H1 (cell line): ENCODE data around the gene ANO9. TPM values are rescaled to one million over a fixed set of nuclear protein-coding genes. Genes with fewer than 3 reads are reported as not detected.
"Not testable (repeated sequence)": the region's sequence is repeated elsewhere in the genome, so short reads cannot be mapped to it uniquely, and the experiment has no call there.

Experiments used
- CTCF ChIA-PET: fragments of 300-600 bp; sonication (Branson Sonifier 250); formaldehyde crosslinking; loops from one replicate; lab custom pipeline; 2021; ENCODE audit not compliant: partially characterized antibody; lab: Charles Lee
- POLR2A ChIA-PET: fragments of 300-600 bp; sonication (Branson Sonifier 250); formaldehyde crosslinking; loops from one replicate; lab custom pipeline; 2021; ENCODE audit warnings: inconsistent platforms; ENCODE audit not compliant: partially characterized antibody; lab: Charles Lee
- DNase-seq, 2 experiments: peaks; one replicate each; pipeline versions ENCODE4 v3.0.0 to v3.0.0-alpha.2; 2010 to 2022; ENCODE audit warnings: low spot score in 2 of 2, low read depth in 1 of 2, mixed read lengths in 1 of 2
- FAIRE-seq: peaks from 2 replicates; lab custom pipeline; 2011; peaks lifted over from hg19 to GRCh38; lab: Jason Lieb, UNC
- H2AFZ ChIP-seq: 2 replicates; pipeline ENCODE4 v1.8.1; 2012; ENCODE audit warnings: low read length, inconsistent platforms
- H2AK5ac ChIP-seq: 2 replicates; pipeline ENCODE4 v1.6.1; 2013; ENCODE audit warnings: low read depth, low read length
- H2BK120ac ChIP-seq: replicated peaks from 2 replicates; pipeline ENCODE3; 2013; ENCODE audit warnings: low read depth, low read length, inconsistent platforms
- H2BK12ac ChIP-seq: 2 replicates; pipeline ENCODE4 v1.6.1; 2013; ENCODE audit warnings: low read depth, low read length
- H2BK15ac ChIP-seq: 2 replicates; pipeline ENCODE4 v1.6.1; 2013; ENCODE audit warnings: low read length
- H2BK20ac ChIP-seq: 2 replicates; pipeline ENCODE4 v1.6.1; 2013; ENCODE audit warnings: low read length
- H2BK5ac ChIP-seq: 2 replicates; pipeline ENCODE4 v1.6.1; 2013; ENCODE audit warnings: low read depth, low read length
- H3K14ac ChIP-seq: 2 replicates; pipeline ENCODE4 v1.6.1; 2013; ENCODE audit warnings: inconsistent platforms; ENCODE audit not compliant: insufficient read length
- H3K18ac ChIP-seq: 2 replicates; pipeline ENCODE4 v1.6.1; 2013; ENCODE audit warnings: low read length; ENCODE audit errors: extremely low read depth
- H3K23ac ChIP-seq: 2 replicates; pipeline ENCODE4 v1.6.1; 2013; ENCODE audit warnings: inconsistent platforms; ENCODE audit not compliant: insufficient read length
- H3K23me2 ChIP-seq: 2 replicates; pipeline ENCODE4 v1.6.1; 2013; ENCODE audit warnings: low read depth, low read length
- H3K27ac ChIP-seq: 2 replicates; pipeline ENCODE4 v1.6.1; 2011; ENCODE audit warnings: low read depth, low read length, inconsistent platforms
- H3K27me3 ChIP-seq, 4 experiments: replicated peaks in 1 of 4; 1 replicate in 1 of 4; 2 replicates in 3 of 4; pipeline versions ENCODE4 v1.6.1 to v1.8.1; 2011 to 2013; ENCODE audit warnings: low read length in 3 of 4, mild to moderate bottlenecking in 3 of 4, inconsistent platforms in 2 of 4, mixed read lengths in 2 of 4, moderate library complexity in 1 of 4; ENCODE audit not compliant: control insufficient read depth in 3 of 4, insufficient read depth in 3 of 4; ENCODE audit errors: extremely low read depth in 1 of 4
- H3K36me3 ChIP-seq, 4 experiments: 2 replicates each; pipeline versions ENCODE4 v1.6.1 to v1.8.1; 2011 to 2013; ENCODE audit warnings: mild to moderate bottlenecking in 4 of 4, low read length in 3 of 4, moderate library complexity in 2 of 4, control low read depth in 1 of 4, inconsistent platforms in 1 of 4; ENCODE audit not compliant: insufficient read depth in 4 of 4, control insufficient read depth in 2 of 4
- H3K4ac ChIP-seq: replicated peaks from 2 replicates; pipeline ENCODE3; 2013; ENCODE audit warnings: low read length, low read depth, mixed read lengths, inconsistent platforms; ENCODE audit not compliant: insufficient read length
- H3K4me1 ChIP-seq, 4 experiments: replicated peaks in 1 of 4; 1 replicate in 1 of 4; 2 replicates in 3 of 4; pipeline versions ENCODE4 v1.6.1 to v1.8.1; 2011 to 2013; ENCODE audit warnings: low read length in 3 of 4, inconsistent platforms in 2 of 4, mixed read lengths in 1 of 4; ENCODE audit not compliant: insufficient read depth in 4 of 4, control insufficient read depth in 3 of 4
- H3K4me2 ChIP-seq, 2 experiments: 2 replicates each; pipeline versions ENCODE4 v1.6.1 to v1.8.1; 2011 to 2013; ENCODE audit warnings: low read depth in 2 of 2, low read length in 2 of 2, control low read depth in 1 of 2, inconsistent platforms in 1 of 2, mild to moderate bottlenecking in 1 of 2; ENCODE audit not compliant: insufficient read depth in 1 of 2
- H3K4me3 ChIP-seq, 4 experiments: fragments of 200-600, 300-600 bp in 1 of 4; sonication (generic), shearing (Covaris generic), sonication (Bioruptor Twin) in 1 of 4; 2 replicates each; pipeline versions ENCODE4 v1.5.1 to v1.8.1; 2011 to 2016; ENCODE audit warnings: low read length in 4 of 4, low read depth in 3 of 4, control low read depth in 2 of 4, inconsistent platforms in 2 of 4, mild to moderate bottlenecking in 2 of 4, mixed read lengths in 1 of 4, moderate library complexity in 1 of 4; ENCODE audit not compliant: insufficient read depth in 2 of 4; ENCODE audit errors: extremely low read depth in 1 of 4
- H3K56ac ChIP-seq: replicated peaks from 2 replicates; pipeline ENCODE3; 2013; ENCODE audit warnings: low read depth, mild to moderate bottlenecking, mixed read lengths, low read length, inconsistent platforms; ENCODE audit not compliant: insufficient read length
- H3K79me1 ChIP-seq: 2 replicates; pipeline ENCODE4 v1.6.1; 2013; ENCODE audit warnings: low read depth, low read length, control low read depth
- H3K79me2 ChIP-seq, 2 experiments: 2 replicates each; pipeline versions ENCODE4 v1.6.1 to v1.8.1; 2012 to 2013; ENCODE audit warnings: low read length in 2 of 2, mild to moderate bottlenecking in 2 of 2, inconsistent platforms in 1 of 2; ENCODE audit not compliant: insufficient read depth in 2 of 2, control insufficient read depth in 1 of 2
- H3K9ac ChIP-seq, 4 experiments: replicated peaks in 1 of 4; 1 replicate in 1 of 4; 2 replicates in 3 of 4; pipeline versions ENCODE4 v1.6.1 to v1.8.1; 2011 to 2013; ENCODE audit warnings: low read depth in 3 of 4, low read length in 3 of 4, control low read depth in 2 of 4, mild to moderate bottlenecking in 2 of 4, moderate library complexity in 2 of 4, inconsistent platforms in 1 of 4; ENCODE audit errors: extremely low read depth in 1 of 4
- H3K9me3 ChIP-seq, 2 experiments: 2 replicates each; pipeline versions ENCODE4 v1.6.1 to v1.8.1; 2012 to 2013; ENCODE audit warnings: mild to moderate bottlenecking in 2 of 2, moderate library complexity in 2 of 2, control low read depth in 1 of 2, inconsistent platforms in 1 of 2, low read depth in 1 of 2, low read length in 1 of 2, mixed read lengths in 1 of 2; ENCODE audit not compliant: insufficient read depth in 2 of 2
- H4K20me1 ChIP-seq, 2 experiments: replicated peaks in 1 of 2; 2 replicates each; pipeline versions ENCODE3 to v1.8.1; 2011 to 2013; ENCODE audit warnings: inconsistent platforms in 2 of 2, low read length in 2 of 2, mild to moderate bottlenecking in 1 of 2; ENCODE audit not compliant: insufficient read depth in 2 of 2, control insufficient read depth in 1 of 2
- H4K5ac ChIP-seq: 2 replicates; pipeline ENCODE4 v1.6.1; 2013; ENCODE audit warnings: low read length, low read depth, mixed read lengths, inconsistent platforms; ENCODE audit not compliant: insufficient read length
- H4K8ac ChIP-seq: 2 replicates; pipeline ENCODE4 v1.8.0; 2013; ENCODE audit warnings: mild to moderate bottlenecking, moderate library complexity, low read length, inconsistent platforms; ENCODE audit not compliant: insufficient read depth; ENCODE audit errors: extremely low read depth
- H4K91ac ChIP-seq: replicated peaks from 2 replicates; pipeline ENCODE3; 2013; ENCODE audit warnings: low read length, mixed read lengths, inconsistent platforms; ENCODE audit not compliant: insufficient read length
- WGBS, 2 experiments: shearing (Covaris generic) in 1 of 2; methylation state at CpG; one replicate each; pipeline versions ENCODE4 v1.1.6 to v1.1.7; 2013 to 2015; ENCODE audit warnings: low lambda C conversion rate in 2 of 2, mixed read lengths in 2 of 2, inconsistent platforms in 1 of 2, low coverage in 1 of 2, missing lambda C conversion rate in 1 of 2; ENCODE audit not compliant: insufficient replicate concordance in 2 of 2, insufficient coverage in 1 of 2, insufficient read length in 1 of 2; ENCODE audit errors: extremely low coverage in 1 of 2, missing lambda C conversion rate in 1 of 2; 5-methylcytosine and 5-hydroxymethylcytosine counted together
- polyA plus RNA-seq, 7 experiments: library from polyadenylated mRNA; depleted of rRNA in 3 of 7; stranded (reverse) in 5 of 7; unstranded in 2 of 7; fragments of >200 nt in 5 of 7; fragments of 200-250 nt in 2 of 7; gene quantifications; 1 replicate in 5 of 7; 2 replicates in 1 of 7; 4 replicates in 1 of 7; pipeline versions ENCODE4 v1.2.1 to v1.2.3, GENCODE V29; 2011 to 2013; ENCODE audit warnings: missing spikeins in 2 of 7, mixed read lengths in 2 of 7
- total RNA-seq: library from RNA; stranded (reverse); fragmentation: NEBNext Ultra II Directional; extraction: Animal tissue kit (Norgen Biotek cat#: 25700); gene quantifications from 2 replicates; pipeline ENCODE4 v1.2.1, GENCODE V29; 2021

ANO9 gene
- total and polyA plus RNA-seq, 2 of the 8 experiments (the other 6 are each of a cell fraction or from before 2014, with no cell fraction given) = 20.0 to 20.7 TPM

DNA sequence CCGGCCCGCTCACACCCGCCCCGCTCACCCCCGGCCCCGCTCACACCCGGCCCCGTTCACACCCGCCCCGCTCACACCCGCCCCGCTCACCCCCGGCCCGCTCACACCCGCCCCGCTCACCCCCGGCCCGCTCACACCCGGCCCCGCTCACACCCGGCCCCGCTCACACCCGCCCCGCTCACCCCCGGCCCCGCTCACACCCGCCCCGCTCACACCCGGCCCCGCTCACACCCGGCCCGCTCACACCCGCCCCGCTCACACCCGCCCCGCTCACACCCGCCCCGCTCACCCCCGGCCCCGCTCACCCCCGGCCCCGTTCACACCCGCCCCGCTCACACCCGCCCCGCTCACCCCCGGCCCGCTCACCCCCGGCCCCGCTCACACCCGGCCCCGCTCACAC is 40.6 kb downstream of the ANO9 start:
- H3K4me2 ChIP-seq, CTCF ChIA-PET, H3K4me3 ChIP-seq, H3K79me2 ChIP-seq, H3K23me2 ChIP-seq, H2BK120ac ChIP-seq, H3K79me1 ChIP-seq, H3K4ac ChIP-seq, H3K14ac ChIP-seq, H3K4me1 ChIP-seq, POLR2A ChIA-PET, H3K56ac ChIP-seq, DNase-seq, H2AFZ ChIP-seq, H3K9ac ChIP-seq, H2BK20ac ChIP-seq, FAIRE-seq, H4K91ac ChIP-seq, H2BK15ac ChIP-seq, H4K8ac ChIP-seq, H3K27ac ChIP-seq, H2AK5ac ChIP-seq, H3K9me3 ChIP-seq, H2BK12ac ChIP-seq, H3K18ac ChIP-seq, H3K23ac ChIP-seq, H4K5ac ChIP-seq, H4K20me1 ChIP-seq, H2BK5ac ChIP-seq, H3K27me3 ChIP-seq: not testable (repeated sequence)
- no CpG with 5 or more reads among the region's 52 CpGs for WGBS, 2 experiments
- peaks cover 0 to 28% (median 0%) of the 10 kb centered on the region in 4 experiments; a peak in 3 of 8 replicates for H3K36me3 ChIP-seq
